Caco-2 (cell line): Measurements from ENCODE around the gene SEPTIN10. TPM values are rescaled to one million over a fixed set of nuclear protein-coding genes. Genes with fewer than 3 reads are reported as not detected.

Source experiments
- BruUV-seq: library from RNA; stranded (reverse); fragments of 400-500 nt; replicated peaks from 2 replicates; lab custom pipeline; 2021; lab: Mats Ljungman, UMichigan
- CTCF ChIA-PET: fragments of 300-600 bp; sonication (Branson Sonifier 250); formaldehyde crosslinking; loops from one replicate; lab custom pipeline; 2022; ENCODE audit warnings: antibody characterized with exemption; lab: Charles Lee
- POLR2A ChIA-PET: fragments of 300-600 bp; sonication (Branson Sonifier 250); formaldehyde crosslinking; loops from one replicate; lab custom pipeline; 2022; ENCODE audit warnings: antibody characterized with exemption; lab: Charles Lee
- DNase-seq, 2 experiments: peaks; one replicate each; pipeline versions ENCODE4 v3.0.0 to v3.0.0-alpha.2; 2020 to 2022
- H3K27me3 ChIP-seq: replicated peaks from 2 replicates; pipeline ENCODE4 v1.6.0; 2011; ENCODE audit warnings: low read length; ENCODE audit not compliant: control insufficient read depth, insufficient read depth
- H3K36me3 ChIP-seq: 2 replicates; pipeline ENCODE4 v1.5.1; 2011; ENCODE audit warnings: low read length; ENCODE audit not compliant: control insufficient read depth, insufficient read depth
- H3K4me1 ChIP-seq: fragments of 250-450 bp; sonication (Bioruptor Pico); 2 replicates; pipeline ENCODE4 v1.5.1; 2020; ENCODE audit warnings: mild to moderate bottlenecking
- H3K4me3 ChIP-seq: 2 replicates; pipeline ENCODE4 v1.5.1; 2011; ENCODE audit warnings: low read depth, mild to moderate bottlenecking, control low read depth, low read length
- H3K9me3 ChIP-seq: fragments of 250-450 bp; sonication (Bioruptor Pico); 2 replicates; pipeline ENCODE4 v1.5.1; 2020; ENCODE audit warnings: mild to moderate bottlenecking, moderate library complexity
- H3K27ac Mint-ChIP-seq: one replicate; pipeline ENCODE4 v1.8.0; 2022; ENCODE audit warnings: mixed read lengths; ENCODE audit not compliant: unreplicated experiment
- H3K27me3 Mint-ChIP-seq: one replicate; pipeline ENCODE4 v1.8.0; 2022; ENCODE audit warnings: mixed read lengths; ENCODE audit not compliant: insufficient read depth, unreplicated experiment
- H3K36me3 Mint-ChIP-seq: one replicate; pipeline ENCODE4 v1.8.0; 2022; ENCODE audit warnings: mild to moderate bottlenecking, mixed read lengths; ENCODE audit not compliant: insufficient read depth, unreplicated experiment
- H3K4me1 Mint-ChIP-seq: one replicate; pipeline ENCODE4 v1.8.0; 2022; ENCODE audit warnings: low read depth, mixed read lengths; ENCODE audit not compliant: unreplicated experiment
- H3K4me3 Mint-ChIP-seq: one replicate; pipeline ENCODE4 v1.8.0; 2022; ENCODE audit warnings: mild to moderate bottlenecking, moderate library complexity, mixed read lengths; ENCODE audit not compliant: unreplicated experiment
- H3K9me3 Mint-ChIP-seq: one replicate; pipeline ENCODE4 v1.8.0; 2022; ENCODE audit warnings: mixed read lengths; ENCODE audit not compliant: unreplicated experiment
- CTCF ChIP-seq, 2 experiments: fragments of 200-600 bp in 1 of 2; IDR thresholded peaks; 1 replicate in 1 of 2; 2 replicates in 1 of 2; pipeline versions ENCODE4 v1.5.1 to v1.8.0; 2011 to 2022; ENCODE audit warnings: antibody characterized with exemption in 1 of 2, control low read depth in 1 of 2, inconsistent platforms in 1 of 2, low read depth in 1 of 2, low read length in 1 of 2, mild to moderate bottlenecking in 1 of 2, moderate library complexity in 1 of 2; ENCODE audit not compliant: insufficient read depth in 1 of 2, severe bottlenecking in 1 of 2, unreplicated experiment in 1 of 2
- intact Hi-C: fragments of 100-400 bp; cut with micrococcal nuclease; formaldehyde crosslinking; loops from one replicate; pipeline ENCODE4 v1.10.0; 2022; ENCODE audit not compliant: unreplicated experiment
- total RNA-seq: library from RNA; stranded (reverse); gene quantifications from 2 replicates; pipeline ENCODE4 v1.2.3, GENCODE V29; 2022

Gene SEPTIN10
- total RNA-seq, 1 experiment from 2014 or later = 83.7 TPM

DNA sequence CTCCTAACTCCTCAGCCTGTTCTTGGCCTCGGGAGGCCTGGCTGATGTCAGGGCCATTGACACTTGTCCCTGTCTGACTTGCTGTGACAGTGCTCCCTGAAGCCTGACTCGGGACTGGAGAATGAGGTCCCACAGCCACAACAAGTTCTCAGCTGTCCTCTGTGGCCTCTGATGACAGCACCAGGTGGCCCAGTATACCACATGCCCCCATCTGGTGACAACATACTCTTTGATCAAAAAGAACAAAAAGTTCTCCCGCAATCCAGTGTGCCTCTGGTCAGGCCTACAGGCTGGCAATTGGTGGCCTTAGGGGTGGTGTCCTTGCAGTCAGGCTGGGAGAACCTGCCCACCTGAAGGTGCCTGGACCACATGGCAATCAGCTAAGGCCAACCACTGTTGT lies 102.6 kb downstream of the SEPTIN10 start:
- Histone ChIP-seq H3K4me1 (no peaks in the 10 kb centered on the region), H3K36me3 (no peaks in the 10 kb centered on the region), H3K9me3 (no peaks in the 10 kb centered on the region), H3K27me3 (no peaks in the 10 kb centered on the region), H3K4me3 (no peak overlapping the region)
- no peaks in the 10 kb centered on the region for H3K9me3 Mint-ChIP-seq
- H3K27ac Mint-ChIP-seq = no peak overlapping the region
- no peak for DNase-seq
- intact Hi-C loops = loop anchor here (5.0 kb wide), 1 partner anchor 89 kb away; no protein-coding TSS in a partner anchor
- CTCF ChIA-PET = interaction anchor here (0.6 to 1.4 kb wide), 4 partner anchors 10 to 70 kb away, joined by 3 to 4 read pairs (median 4); no protein-coding TSS in a partner anchor
- H3K36me3 Mint-ChIP-seq = no peaks in the 10 kb centered on the region
- POLR2A ChIA-PET = no interaction called here
- no peaks in the 10 kb centered on the region for H3K4me1 Mint-ChIP-seq
- H3K27me3 Mint-ChIP-seq = no peaks in the 10 kb centered on the region
- no TSS peak for BruUV-seq
- no peak for TF ChIP-seq CTCF (IDR thresholded peaks at IDR 0.05; ENCODE audit: insufficient read depth in 1 of 2, low read depth in 1 of 2, low read length in 1 of 2, severe bottlenecking in 1 of 2, unreplicated experiment in 1 of 2)
- no peak overlapping the region for H3K4me3 Mint-ChIP-seq

DNA sequence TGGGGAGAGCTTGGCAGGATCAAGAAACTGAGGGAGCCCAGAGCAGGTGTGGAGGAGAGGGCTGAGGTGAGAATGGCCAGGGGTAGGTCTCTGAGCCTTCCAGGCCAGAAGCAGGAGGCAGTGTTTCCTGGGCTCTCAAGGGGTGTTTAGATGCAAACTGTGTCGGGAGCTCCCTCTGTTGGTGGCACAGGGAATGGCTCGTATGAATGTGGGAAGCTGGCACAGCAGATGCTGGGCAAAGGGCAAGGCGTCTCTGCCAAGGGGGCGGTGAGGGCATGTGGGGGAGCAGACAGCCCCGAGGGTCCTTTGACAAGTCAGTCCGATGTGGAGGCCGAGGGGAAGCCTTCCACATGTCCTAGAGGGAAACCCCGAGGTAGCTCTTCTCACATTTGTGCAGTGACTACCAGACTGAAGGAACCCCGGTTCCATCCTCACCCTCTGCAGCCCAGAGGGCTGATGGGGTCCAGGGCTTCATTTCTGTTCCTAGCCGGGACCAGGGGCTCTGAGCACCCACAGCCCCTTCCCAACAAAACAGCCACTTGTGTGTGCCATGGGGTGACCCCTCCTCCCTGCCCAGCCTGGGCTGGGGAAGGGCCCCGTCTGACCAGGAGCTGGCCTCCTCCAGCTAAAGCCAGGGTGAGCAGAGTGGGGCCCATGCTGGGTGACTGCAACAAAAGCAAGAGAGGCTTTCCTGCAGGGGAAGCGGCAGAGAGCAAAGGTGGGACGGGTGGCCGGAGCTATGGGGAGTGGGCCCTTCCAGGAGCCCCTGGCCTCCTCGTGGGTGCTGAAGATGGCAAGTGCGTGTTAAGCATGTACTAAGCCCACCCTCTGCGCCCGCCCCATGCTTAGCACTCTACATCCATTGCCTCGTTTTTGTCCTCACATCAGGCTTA lies 103.4 kb downstream of the SEPTIN10 start:
- H3K9me3 ChIP-seq = no peaks in the 10 kb centered on the region
- CTCF ChIA-PET = interaction anchor here (0.6 to 1.5 kb wide), 29 partner anchors 9 to 490 kb away, joined by 3 to 10 read pairs (median 4); no protein-coding TSS in a partner anchor

More for the DNA sequence above, 103.4 kb downstream of the SEPTIN10 start:
- H3K4me3 Mint-ChIP-seq = no peak overlapping the region
- Histone ChIP-seq H3K36me3 (no peaks in the 10 kb centered on the region), H3K27me3 (no peaks in the 10 kb centered on the region), H3K4me3 (no peak overlapping the region), H3K4me1 (no peaks in the 10 kb centered on the region)
- no peaks in the 10 kb centered on the region for H3K36me3 Mint-ChIP-seq
- no TSS peak for BruUV-seq
- H3K27me3 Mint-ChIP-seq = no peaks in the 10 kb centered on the region
- POLR2A ChIA-PET = no interaction called here
- intact Hi-C loops = loop anchor here (5.0 kb wide), 1 partner anchor 88 kb away; no protein-coding TSS in a partner anchor
- no peaks in the 10 kb centered on the region for H3K9me3 Mint-ChIP-seq
- no peak overlapping the region for H3K27ac Mint-ChIP-seq
- peak; percentile 79 to 80 for DNase-seq
- H3K4me1 Mint-ChIP-seq = no peaks in the 10 kb centered on the region
- peak; percentile 89 to 98 for TF ChIP-seq CTCF (IDR thresholded peaks at IDR 0.05; ENCODE audit: insufficient read depth in 1 of 2, low read depth in 1 of 2, low read length in 1 of 2, severe bottlenecking in 1 of 2, unreplicated experiment in 1 of 2)
